Occipital lobe (tissue), 2 donors: ENCODE results near the gene REXO1. TPM values are rescaled to one million over a fixed set of nuclear protein-coding genes. Genes with fewer than 3 reads are reported as not detected.
"Not testable (repeated sequence)": the region's sequence is repeated elsewhere in the genome, so short reads cannot be mapped to it uniquely, and the experiment has no call there.

ENCODE experiments used
- DNase-seq: peaks from one replicate; lab custom pipeline; 2025; lab: John Stamatoyannopoulos, UW
- total RNA-seq: library from RNA; depleted of rRNA; stranded (reverse); fragments of >200 nt; gene quantifications from one replicate; pipeline ENCODE4 v1.2.3, GENCODE V29; 2014

REXO1 gene
- total RNA-seq, 1 donor from 2014 or later = 2.8 TPM

DNA sequence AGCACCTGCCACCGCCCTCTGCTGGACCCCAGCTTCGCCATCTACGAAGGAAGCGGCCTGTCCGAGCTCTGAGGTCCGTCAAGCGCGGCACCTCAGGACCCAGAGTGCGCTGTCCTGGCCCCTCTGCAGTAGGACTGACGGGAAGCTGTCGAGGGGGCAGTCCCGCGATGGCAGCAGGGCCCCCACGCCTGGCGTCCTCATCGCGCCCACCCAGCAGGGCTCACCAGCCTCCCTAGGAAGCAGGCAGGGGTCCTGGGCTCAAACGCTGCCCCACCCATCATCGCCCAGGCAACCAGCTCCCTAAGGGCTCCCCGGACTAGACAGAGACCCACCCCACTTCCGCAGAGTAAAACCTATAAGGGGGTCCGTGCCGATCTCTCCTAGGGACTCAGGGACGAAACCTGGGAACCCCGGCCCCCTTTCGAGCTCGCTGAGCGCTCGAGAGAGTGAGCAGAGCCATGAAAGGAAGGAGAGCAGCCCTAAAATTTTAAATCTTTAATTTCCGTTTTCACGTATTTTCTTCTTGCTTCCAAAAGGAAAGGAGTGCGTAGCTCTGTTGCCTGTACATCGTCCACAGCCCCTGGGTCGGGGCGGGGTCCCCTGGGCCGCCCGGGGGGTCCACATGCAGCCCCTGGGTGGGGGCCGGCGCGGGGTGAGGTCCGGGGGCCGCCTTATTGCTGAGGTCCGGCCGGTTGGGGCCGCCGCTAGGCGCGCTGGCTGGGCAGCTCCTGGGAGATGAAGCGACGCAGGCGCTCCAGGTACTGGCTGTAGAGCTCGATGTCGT is 28.4 kb upstream of the REXO1 start:
- DNase-seq = not testable (repeated sequence)

DNA sequence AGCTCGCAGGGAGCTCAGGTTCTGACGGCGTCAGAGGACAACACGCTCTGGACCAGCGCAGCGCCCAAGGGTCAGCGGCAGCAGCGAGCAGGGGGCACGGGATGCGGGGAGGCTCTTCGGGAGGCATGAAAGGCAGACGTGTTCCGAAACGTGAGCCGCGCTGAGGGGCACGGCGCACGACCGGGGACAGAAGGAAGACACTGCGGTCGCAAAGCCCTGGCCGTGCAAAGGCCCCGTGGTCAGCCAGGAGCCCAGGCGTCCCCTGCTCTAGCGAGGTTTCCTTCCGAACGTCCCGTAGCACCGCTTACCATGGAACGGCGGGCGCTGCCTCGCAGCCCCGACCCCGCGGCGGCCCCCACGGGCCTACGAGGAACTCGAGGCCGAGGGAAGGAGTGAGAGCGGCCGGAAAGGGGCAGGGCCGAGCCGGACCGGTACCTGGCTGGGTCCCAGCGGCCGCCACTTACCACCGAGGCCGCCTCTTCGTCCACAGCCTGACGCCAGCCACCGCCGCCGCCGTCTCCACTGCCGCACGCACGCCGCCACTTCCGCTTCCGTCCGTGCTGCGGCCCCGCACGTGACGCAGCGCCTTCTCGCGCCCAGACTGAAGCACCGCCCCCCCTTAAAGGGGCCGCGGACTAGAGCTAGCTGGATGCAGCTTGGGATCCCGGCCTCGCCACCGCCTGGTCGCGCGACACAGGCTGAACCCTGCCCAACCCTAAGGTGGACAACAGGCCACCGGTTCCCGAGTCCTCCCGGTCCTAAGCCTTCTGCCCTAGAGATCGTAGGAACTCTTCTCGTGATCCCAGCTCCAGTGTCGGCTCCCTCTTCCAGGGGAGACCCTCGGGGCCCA is 27.6 kb upstream of the REXO1 start:
- DNase-seq = peak; percentile 89

DNA sequence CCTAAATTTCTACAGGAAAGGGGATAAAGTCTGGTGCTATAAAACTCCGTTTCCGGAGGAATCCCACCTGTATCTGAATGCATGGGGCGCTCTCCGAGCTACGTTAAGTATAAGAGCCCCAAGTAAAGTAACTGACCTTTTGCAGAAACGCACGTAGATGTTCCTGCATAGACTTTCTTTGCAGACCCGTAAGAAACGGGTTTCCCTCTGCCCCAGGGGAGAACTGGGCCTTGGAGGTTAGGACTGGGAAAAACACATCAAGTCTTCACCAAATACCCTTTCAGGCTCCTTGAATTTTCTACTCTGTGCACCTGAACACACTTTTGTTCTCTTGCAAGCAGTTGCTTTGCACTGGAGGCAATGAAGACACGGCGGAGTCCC is 27.0 kb upstream of the REXO1 start:
- not testable (repeated sequence) for DNase-seq

DNA sequence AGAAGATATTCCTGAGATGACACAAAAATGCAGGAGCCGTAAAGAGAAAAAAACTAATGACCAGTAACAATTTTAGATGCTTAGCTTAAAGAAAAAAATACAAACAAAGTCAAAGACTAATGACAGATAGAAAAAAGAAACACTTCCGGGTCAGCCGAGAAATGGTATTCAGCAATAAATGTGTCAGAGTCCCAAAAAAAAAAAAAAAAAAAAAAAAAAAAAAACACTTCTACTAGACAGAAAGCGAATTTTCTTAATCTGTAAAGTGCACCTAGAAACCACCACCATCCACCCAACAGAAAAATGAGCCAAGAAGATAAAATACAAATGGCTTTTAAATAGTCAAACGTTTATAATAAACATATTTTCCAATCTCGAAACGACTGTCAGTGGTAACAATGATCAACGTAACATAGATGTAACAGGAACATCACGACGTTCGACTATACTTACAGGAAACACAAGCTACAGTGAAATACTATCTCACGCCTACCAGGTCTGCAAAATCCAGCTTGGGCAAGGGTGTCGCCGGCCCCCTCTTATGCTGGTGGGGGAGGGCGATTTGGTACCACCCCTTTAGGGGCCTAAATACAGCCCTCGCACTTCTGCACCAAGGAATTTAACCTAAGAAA is 26.4 kb upstream of the REXO1 start:
- DNase-seq = no peak

DNA sequence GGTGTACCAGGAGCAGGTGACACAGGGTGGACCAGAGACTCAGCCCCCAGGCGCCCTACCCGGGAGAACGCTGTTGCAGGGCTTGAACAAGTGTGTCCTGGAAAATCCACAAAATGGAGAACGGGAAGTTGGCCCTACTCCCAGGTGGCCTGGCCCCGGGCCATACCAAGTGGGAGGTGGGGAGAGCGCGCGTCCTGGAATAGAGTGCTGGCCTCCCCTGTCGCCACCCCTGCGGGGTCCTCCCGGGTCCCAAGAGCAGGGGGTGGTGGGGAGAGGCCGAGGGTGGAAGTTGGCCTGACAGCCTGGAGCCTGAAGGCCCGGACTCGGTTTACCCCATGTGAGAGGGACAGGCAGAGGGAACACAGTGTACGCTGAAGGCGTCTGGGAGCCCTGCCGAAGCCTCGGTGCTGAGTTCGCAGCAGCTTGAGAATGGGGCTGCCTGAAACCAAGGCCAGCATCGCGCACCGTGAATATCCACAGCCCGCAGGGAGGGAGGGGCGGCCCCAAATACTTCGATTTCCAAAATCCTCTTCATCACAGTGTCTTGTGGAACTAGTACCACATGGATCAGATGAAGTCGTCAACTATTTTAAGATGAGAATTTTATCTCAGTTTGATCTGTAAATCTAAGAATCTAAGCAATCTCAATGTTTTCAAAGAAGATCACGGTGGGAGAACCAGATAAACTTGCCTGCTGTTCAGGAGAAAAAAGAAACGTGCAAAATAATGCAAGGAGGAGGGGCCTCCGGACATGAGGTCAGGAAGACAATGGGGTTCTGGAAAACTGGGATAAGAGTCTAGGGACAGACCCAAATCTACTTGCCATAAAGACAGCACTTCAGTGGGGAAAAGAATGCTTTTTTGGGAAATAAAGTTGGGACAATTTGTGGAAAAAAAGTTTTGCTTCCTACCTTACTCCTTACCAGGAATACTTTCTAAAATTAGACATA is 25.5 kb upstream of the REXO1 start:
- no peak for DNase-seq

GRCh38 chr19:1872807-1873523 is 24.7 kb upstream of the REXO1 start:
- DNase-seq = no peak

DNA sequence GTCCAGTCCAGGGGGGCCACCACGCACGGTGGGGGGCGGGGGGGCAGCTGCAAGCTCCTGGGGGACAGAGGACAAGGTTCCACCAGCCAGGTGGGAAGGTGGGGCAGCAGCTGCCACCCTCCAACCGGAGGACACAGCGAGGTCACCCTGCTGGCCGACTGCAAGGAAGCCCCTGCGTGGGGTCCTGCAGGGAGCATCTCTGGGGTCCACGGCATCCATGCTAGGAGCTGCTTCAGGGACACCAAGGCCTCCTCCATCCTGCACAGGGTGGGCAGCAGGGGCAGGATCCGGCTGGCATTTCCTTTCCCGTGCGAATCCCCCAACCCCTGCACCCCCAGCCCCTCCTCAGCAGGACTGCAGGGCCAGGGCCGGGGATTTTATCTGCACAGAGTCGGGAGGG is 23.3 kb upstream of the REXO1 start:
- no peak for DNase-seq

DNA sequence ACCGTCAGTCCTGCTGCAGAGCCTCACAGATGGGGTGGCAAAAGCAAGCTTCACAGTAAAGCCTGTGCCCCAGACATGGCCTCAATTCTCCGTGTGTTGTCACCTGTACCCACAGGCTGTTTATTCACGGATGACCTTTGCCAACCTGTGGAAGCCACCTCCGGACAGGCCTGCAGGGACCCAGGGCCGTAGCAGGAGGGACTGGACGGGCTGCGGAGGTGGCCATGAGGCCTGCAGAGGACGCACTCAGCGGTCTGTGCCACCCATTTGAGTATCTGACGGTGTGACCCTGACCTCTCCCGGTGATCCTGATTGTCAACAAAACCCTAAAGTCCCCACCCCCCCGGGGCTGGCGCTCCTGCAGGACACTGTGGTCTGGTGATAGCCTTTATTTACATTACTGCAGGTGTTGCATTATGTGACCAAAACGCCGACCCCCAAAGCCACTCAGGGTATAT is 22.9 kb upstream of the REXO1 start:
- no peak for DNase-seq

GRCh38 chr19:1868971-1869370 is 20.7 kb upstream of the REXO1 start:
- DNase-seq = no peak

- no peak for DNase-seq
These were observed 19.1 kb upstream of the REXO1 start for GRCh38 chr19:1867349-1867724.

GRCh38 chr19:1866693-1867348 is 18.5 kb upstream of the REXO1 start:
- no peak for DNase-seq

GRCh38 chr19:1865172-1866010 is 17.1 kb upstream of the REXO1 start:
- DNase-seq = no peak

- DNase-seq = no peak
These were observed 16.3 kb upstream of the REXO1 start for GRCh38 chr19:1864480-1865171.

DNA sequence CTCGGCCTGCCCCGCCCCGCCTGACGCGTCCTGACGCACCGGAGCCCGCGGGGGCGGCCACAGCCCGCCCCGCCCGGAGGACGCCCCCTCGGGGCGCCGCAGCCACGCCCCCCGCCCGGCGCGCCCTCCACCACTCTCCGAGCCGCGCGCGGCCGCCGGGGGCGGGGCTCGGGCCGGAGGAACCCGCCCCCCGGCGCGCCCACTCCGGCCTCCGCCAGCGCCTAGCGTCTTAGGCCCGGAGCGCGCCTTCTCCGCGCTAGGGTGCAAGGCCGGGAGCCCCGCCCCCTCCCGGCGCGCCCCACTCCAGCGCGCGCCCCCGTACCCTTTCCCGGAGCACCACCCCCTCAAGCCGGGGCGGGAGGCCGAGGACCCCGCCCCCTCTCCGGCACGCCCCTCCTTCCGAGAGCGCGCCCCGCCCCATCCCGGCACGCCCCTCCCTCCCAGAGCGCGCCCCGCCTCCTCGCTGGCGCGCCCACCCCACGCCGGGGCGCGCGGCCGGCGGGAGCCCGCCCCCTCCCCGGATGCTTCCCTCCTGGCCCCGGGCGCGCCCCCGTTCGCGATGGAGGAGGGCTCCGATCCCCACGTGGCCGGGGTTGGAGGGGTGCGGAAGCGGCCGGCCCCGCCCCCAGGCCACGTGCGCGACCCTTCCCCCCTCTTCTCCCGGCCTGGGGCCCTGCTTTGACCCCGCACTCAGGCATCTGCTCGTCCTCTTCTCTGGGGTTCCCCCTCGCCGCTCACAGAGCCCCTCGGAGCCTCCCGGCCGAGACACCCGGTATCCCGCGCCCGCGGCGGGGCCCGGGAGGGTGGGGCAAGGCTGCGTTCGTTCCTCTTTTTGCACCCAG is 15.6 kb upstream of the REXO1 start:
- peak; percentile 81 for DNase-seq

DNA sequence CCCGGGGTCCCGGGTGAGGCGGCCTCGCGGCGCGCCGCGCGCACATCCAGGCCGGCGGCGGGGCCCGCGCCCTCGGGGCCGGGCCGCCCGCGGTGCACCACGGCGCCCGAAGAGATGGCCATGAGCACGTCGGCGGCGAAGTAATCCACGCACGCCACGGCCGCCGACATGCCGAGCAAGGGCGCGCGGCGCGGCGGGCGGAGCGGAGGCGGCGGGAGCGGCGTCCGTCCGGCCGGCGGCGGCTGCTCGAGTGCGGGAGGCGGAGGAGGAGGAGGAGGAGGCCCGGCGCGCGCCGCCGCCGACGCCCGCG is 15.0 kb upstream of the REXO1 start, which contains the start of gene KLF16:
Gene KLF16, minus strand, starts transcription at position 252 of the 310 bp plus-strand sequence. Its CDS starts 82 bp downstream, at position 170.
- no peak for DNase-seq

- no peak for DNase-seq
These were observed 14.4 kb upstream of the REXO1 start for GRCh38 chr19:1862424-1863327.
